Measurements from ENCODE around the gene TAS1R3. TPM values are rescaled to one million over a fixed set of nuclear protein-coding genes. Genes with fewer than 3 reads are reported as not detected.

The TAS1R3 gene
- total RNA-seq, 1 experiment from 2014 or later = 0.07 TPM

- no peaks in the 10 kb centered on the region for H4K20me1 ChIP-seq (ENCODE audit: insufficient read depth)
- no peak for ATAC-seq
- intact Hi-C loops (cut with micrococcal nuclease) = no loop called here
- no peaks in the 10 kb centered on the region for H3K79me2 ChIP-seq (ENCODE audit: insufficient read depth, low read length)
- BruUV-seq (replicated peaks) = no TSS peak
- TF ChIP-seq POLR2AphosphoS5 (IDR thresholded peaks at IDR 0.05; ENCODE audit: low read depth, low read length) = no peak
- TF ChIP-seq CEBPB (IDR thresholded peaks at IDR 0.05; ENCODE audit: low read depth) = no peak
- TF ChIP-seq ZNF274 (IDR thresholded peaks at IDR 0.05; ENCODE audit: low read depth, low read length) = no peak
- no peak for TF ChIP-seq EGR1 (IDR thresholded peaks at IDR 0.05; ENCODE audit: low read depth)
- TF ChIP-seq, protein P1, sequence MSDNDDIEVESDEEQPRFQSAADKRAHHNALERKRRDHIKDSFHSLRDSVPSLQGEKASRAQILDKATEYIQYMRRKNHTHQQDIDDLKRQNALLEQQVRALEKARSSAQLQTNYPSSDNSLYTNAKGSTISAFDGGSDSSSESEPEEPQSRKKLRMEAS (IDR thresholded peaks at IDR 0.05) = no peak
- TF ChIP-seq SP1 (IDR thresholded peaks at IDR 0.05; ENCODE audit: low read depth) = no peak
- TF ChIP-seq, protein P2, sequence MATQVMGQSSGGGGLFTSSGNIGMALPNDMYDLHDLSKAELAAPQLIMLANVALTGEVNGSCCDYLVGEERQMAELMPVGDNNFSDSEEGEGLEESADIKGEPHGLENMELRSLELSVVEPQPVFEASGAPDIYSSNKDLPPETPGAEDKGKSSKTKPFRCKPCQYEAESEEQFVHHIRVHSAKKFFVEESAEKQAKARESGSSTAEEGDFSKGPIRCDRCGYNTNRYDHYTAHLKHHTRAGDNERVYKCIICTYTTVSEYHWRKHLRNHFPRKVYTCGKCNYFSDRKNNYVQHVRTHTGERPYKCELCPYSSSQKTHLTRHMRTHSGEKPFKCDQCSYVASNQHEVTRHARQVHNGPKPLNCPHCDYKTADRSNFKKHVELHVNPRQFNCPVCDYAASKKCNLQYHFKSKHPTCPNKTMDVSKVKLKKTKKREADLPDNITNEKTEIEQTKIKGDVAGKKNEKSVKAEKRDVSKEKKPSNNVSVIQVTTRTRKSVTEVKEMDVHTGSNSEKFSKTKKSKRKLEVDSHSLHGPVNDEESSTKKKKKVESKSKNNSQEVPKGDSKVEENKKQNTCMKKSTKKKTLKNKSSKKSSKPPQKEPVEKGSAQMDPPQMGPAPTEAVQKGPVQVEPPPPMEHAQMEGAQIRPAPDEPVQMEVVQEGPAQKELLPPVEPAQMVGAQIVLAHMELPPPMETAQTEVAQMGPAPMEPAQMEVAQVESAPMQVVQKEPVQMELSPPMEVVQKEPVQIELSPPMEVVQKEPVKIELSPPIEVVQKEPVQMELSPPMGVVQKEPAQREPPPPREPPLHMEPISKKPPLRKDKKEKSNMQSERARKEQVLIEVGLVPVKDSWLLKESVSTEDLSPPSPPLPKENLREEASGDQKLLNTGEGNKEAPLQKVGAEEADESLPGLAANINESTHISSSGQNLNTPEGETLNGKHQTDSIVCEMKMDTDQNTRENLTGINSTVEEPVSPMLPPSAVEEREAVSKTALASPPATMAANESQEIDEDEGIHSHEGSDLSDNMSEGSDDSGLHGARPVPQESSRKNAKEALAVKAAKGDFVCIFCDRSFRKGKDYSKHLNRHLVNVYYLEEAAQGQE (IDR thresholded peaks at IDR 0.05; ENCODE audit: low read depth) = no peak
- no peak for TF ChIP-seq ZFX (IDR thresholded peaks at IDR 0.05)
- no peak for TF ChIP-seq SIN3A (IDR thresholded peaks at IDR 0.05; ENCODE audit: low read depth)
- TF ChIP-seq SRF (IDR thresholded peaks at IDR 0.05; ENCODE audit: low read depth) = no peak
- TF ChIP-seq, protein P3, sequence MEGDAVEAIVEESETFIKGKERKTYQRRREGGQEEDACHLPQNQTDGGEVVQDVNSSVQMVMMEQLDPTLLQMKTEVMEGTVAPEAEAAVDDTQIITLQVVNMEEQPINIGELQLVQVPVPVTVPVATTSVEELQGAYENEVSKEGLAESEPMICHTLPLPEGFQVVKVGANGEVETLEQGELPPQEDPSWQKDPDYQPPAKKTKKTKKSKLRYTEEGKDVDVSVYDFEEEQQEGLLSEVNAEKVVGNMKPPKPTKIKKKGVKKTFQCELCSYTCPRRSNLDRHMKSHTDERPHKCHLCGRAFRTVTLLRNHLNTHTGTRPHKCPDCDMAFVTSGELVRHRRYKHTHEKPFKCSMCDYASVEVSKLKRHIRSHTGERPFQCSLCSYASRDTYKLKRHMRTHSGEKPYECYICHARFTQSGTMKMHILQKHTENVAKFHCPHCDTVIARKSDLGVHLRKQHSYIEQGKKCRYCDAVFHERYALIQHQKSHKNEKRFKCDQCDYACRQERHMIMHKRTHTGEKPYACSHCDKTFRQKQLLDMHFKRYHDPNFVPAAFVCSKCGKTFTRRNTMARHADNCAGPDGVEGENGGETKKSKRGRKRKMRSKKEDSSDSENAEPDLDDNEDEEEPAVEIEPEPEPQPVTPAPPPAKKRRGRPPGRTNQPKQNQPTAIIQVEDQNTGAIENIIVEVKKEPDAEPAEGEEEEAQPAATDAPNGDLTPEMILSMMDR (IDR thresholded peaks at IDR 0.05 in 2 of 3, conservative IDR thresholded peaks at IDR 0.05 in 1 of 3; ENCODE audit: borderline replicate concordance in 1 of 3, insufficient read depth in 1 of 3, low read depth in 2 of 3, low read length in 2 of 3) = no peak
- TF ChIP-seq POLR2A (IDR thresholded peaks at IDR 0.05; ENCODE audit: borderline replicate concordance, extremely low read depth, insufficient read depth, insufficient read length) = no peak
- no peak for TF ChIP-seq TCF7L2 (IDR thresholded peaks at IDR 0.05; ENCODE audit: borderline replicate concordance, extremely low read depth, insufficient read depth, insufficient read length)
- TF ChIP-seq RAD21 (IDR thresholded peaks at IDR 0.05; ENCODE audit: low read depth) = no peak
- TF ChIP-seq FOSL1 (IDR thresholded peaks at IDR 0.05; ENCODE audit: low read depth) = no peak
- TF ChIP-seq EZH2phosphoT487 (IDR thresholded peaks at IDR 0.05; ENCODE audit: borderline replicate concordance) = no peak
- TF ChIP-seq, protein P4, sequence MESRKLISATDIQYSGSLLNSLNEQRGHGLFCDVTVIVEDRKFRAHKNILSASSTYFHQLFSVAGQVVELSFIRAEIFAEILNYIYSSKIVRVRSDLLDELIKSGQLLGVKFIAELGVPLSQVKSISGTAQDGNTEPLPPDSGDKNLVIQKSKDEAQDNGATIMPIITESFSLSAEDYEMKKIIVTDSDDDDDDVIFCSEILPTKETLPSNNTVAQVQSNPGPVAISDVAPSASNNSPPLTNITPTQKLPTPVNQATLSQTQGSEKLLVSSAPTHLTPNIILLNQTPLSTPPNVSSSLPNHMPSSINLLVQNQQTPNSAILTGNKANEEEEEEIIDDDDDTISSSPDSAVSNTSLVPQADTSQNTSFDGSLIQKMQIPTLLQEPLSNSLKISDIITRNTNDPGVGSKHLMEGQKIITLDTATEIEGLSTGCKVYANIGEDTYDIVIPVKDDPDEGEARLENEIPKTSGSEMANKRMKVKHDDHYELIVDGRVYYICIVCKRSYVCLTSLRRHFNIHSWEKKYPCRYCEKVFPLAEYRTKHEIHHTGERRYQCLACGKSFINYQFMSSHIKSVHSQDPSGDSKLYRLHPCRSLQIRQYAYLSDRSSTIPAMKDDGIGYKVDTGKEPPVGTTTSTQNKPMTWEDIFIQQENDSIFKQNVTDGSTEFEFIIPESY (IDR thresholded peaks at IDR 0.05; ENCODE audit: extremely low read depth, insufficient replicate concordance, low read length) = no peak
- TF ChIP-seq EZH2 (IDR thresholded peaks at IDR 0.05) = no peak
- TF ChIP-seq JUND (IDR thresholded peaks at IDR 0.05) = no peak
- no peak for TF ChIP-seq YY1 (IDR thresholded peaks at IDR 0.05; ENCODE audit: extremely low read depth, insufficient replicate concordance, low read depth, low read length)
- ChIA-PET RAD21 (ENCODE audit: low non-redundant PET in 1 of 2, low total read pairs in 2 of 2, uncharacterized antibody in 2 of 2, unreplicated experiment in 2 of 2) (no interaction called here), POLR2A (no interaction called here), CTCF (no interaction called here)
- DNase-seq (ENCODE audit: low read depth, low spot score) = no peak
- peaks cover 3 to 22% of the 10 kb centered on the region in 2 experiments for H3K4me1 ChIP-seq (ENCODE audit: control insufficient read depth in 1 of 2, insufficient read depth in 2 of 2, low read length in 2 of 2)
- no peaks in the 10 kb centered on the region for H3K9me3 ChIP-seq (ENCODE audit: control insufficient read depth in 1 of 2, insufficient read depth in 1 of 2, low read depth in 1 of 2, low read length in 2 of 2)
- H3K27me3 ChIP-seq (ENCODE audit: insufficient read depth, low read length) = no peaks in the 10 kb centered on the region
- no peaks in the 10 kb centered on the region for H3K9me2 ChIP-seq (ENCODE audit: insufficient read depth)
- H3K4me2 ChIP-seq (ENCODE audit: low read length) = no peak overlapping the region
- no peak overlapping the region for H3K4me3 ChIP-seq (replicated peaks in 1 of 2; ENCODE audit: low read depth in 1 of 2, low read length in 2 of 2)
- no peak overlapping the region for H2AFZ ChIP-seq (ENCODE audit: low read depth, low read length, poor library complexity, severe bottlenecking)
- no peaks in the 10 kb centered on the region for H3K36me3 ChIP-seq (ENCODE audit: control insufficient read depth in 1 of 2, insufficient read depth in 2 of 2, low read length in 2 of 2)
- H3K9ac ChIP-seq (ENCODE audit: low read length) = no peak overlapping the region
- H3K27ac ChIP-seq (ENCODE audit: low read depth, low read length) = no peak overlapping the region
These were observed 34.7 kb upstream of the TAS1R3 start for GRCh38 chr1:1296070-1297061.

All from HCT116 (cell line).